GM19463 (cell line): ENCODE data around the gene RUBCNL.
"Not testable (repeated sequence)": the region's sequence is repeated elsewhere in the genome, so short reads cannot be mapped to it uniquely, and the experiment has no call there.

Source experiments
- ATAC-seq: cut with Tn5 transposase; IDR thresholded peaks from one replicate; pipeline ENCODE4 v1.9.1; 2021; ENCODE audit warnings: mild to moderate bottlenecking, moderate library complexity; ENCODE audit not compliant: unreplicated experiment

The RUBCNL gene

GRCh38 chr13:46374710-46375109 is 12.3 kb downstream of the RUBCNL start:
- no peak for ATAC-seq

- no peak for ATAC-seq
Observed at GRCh38 chr13:46373623-46374022, 13.4 kb downstream of the RUBCNL start.

GRCh38 chr13:46372938-46373337 is 14.1 kb downstream of the RUBCNL start:
- ATAC-seq: not testable (repeated sequence)

GRCh38 chr13:46372071-46372470 is 15.0 kb downstream of the RUBCNL start:
- no peak for ATAC-seq

- ATAC-seq: peak; percentile 61
Observed at GRCh38 chr13:46369506-46370277, 17.4 kb downstream of the RUBCNL start.

GRCh38 chr13:46367617-46368327 is 19.3 kb downstream of the RUBCNL start:
- ATAC-seq: no peak

- ATAC-seq: no peak
Observed at GRCh38 chr13:46361276-46361934, 25.6 kb downstream of the RUBCNL start.

- no peak for ATAC-seq
Observed at GRCh38 chr13:46360604-46361003, 26.4 kb downstream of the RUBCNL start.

GRCh38 chr13:46359714-46360113 is 27.3 kb downstream of the RUBCNL start:
- ATAC-seq: no peak

GRCh38 chr13:46355901-46356590 is 31.0 kb downstream of the RUBCNL start:
- ATAC-seq: no peak

- no peak for ATAC-seq
Observed at GRCh38 chr13:46355088-46355468, 32.0 kb downstream of the RUBCNL start.

- ATAC-seq: peak; percentile 69
Observed at GRCh38 chr13:46354156-46355087, 32.6 kb downstream of the RUBCNL start.

GRCh38 chr13:46352805-46353204 is 34.2 kb downstream of the RUBCNL start:
- no peak for ATAC-seq

- no peak for ATAC-seq
Observed at GRCh38 chr13:46350003-46350402, 37.0 kb downstream of the RUBCNL start.

- no peak for ATAC-seq
Observed at GRCh38 chr13:46348961-46349360, 38.1 kb downstream of the RUBCNL start.

- ATAC-seq: no peak
Observed at GRCh38 chr13:46347277-46347676, 39.8 kb downstream of the RUBCNL start.

GRCh38 chr13:46345866-46346265 is 41.2 kb downstream of the RUBCNL start:
- ATAC-seq: no peak

GRCh38 chr13:46345398-46345797 is 41.7 kb downstream of the RUBCNL start:
- ATAC-seq: no peak

GRCh38 chr13:46343279-46343994 is 43.6 kb downstream of the RUBCNL start:
- no peak for ATAC-seq

GRCh38 chr13:46342538-46342937 is 44.5 kb downstream of the RUBCNL start:
- no peak for ATAC-seq
